Measurements from ENCODE around the gene FOXO6.

Gene FOXO6

DNA sequence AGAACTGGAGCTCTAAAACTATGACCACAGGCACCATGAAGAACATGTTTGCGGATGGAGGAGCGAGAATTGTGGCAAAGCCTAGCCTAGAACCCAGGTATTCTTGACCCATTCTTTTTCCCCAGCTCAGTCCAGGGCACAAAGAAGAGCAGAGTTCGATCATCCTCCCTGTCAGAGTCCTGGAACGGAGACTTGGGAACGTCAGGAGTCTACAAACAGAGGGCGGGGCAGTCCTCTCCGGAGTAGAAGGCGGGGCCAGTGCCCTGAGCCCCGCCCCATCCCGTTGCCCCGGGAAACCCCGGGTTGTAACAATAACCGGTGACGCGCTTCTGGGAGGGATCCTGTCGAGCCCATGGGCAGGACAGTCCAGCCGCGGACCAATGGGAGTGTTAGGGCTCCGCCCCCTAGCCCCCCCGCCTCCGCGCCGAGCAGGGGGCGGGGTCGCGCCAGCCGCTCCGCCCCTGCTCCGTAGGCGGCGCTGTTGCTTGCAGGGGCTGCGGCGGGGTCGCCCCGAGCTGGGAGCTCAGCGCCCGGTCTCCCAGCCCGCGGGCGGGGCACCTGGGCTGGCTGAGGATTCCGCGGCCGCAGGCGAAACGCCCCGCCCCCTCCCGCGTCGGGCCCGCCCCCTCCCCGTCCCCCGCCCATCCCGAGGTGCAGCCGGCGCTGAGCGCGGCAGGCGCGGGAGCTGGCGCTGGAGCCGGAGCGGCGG, at the start of gene FOXO6:
Gene FOXO6 (plus strand): TSS at position 649 of the 709 bp plus-strand sequence.
- DNase-seq, result peak; percentile 99

DNA sequence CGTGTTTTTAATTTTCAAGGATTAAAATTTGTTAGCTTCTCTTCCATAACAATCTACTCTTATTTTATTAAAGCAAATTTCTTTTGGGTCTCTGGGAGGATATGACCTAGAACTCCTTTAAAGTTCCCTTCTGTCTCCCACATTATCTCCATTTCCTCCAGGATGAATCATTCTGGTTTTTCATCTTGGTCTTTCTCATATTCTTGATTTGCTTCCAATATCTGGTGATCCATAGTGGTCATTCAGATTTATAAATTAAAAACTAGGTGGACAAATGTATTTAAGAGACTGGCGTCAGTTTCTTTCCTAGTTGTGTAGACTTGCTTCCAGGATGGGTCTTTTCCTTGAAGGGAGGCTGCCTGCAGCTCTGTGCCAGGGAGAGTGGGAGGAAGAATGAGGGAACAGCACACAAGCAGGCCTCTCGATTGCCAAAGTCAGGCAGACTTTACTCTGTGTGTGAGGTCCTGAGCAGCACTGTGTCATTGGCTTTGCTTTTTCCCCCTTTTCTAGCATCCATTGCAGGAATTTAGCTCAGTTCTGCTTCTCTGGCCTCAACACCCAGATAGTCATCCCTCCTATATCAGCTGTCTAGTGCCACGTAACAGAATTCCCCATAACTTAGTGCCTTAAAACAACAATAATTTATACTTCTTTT, 48.1 kb upstream of the FOXO6 start:
- no peak for DNase-seq

DNA sequence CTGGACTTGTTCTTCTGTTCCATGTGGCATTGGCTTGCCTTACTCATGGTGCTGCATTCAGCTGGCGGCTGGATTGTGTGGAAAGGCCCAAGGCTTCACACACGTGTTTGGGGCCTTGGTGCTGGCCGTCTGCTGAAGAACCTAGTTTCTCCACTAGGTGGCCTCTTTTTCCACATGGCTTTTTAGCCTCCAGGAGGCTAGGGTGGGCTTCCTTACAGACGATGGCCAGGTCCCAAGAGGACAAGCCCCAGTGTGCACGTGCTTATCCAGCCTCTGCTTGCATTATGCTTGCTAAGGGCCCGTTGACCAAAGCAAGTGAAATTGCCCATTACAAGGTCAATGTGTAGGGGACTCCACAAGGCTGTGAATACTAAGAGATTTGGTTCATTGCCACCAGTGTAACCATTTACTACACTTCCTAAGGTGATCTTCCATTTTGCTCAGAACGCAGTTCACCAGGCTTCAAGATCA, 47.5 kb upstream of the FOXO6 start:
- DNase-seq, result peak; percentile 40

DNA sequence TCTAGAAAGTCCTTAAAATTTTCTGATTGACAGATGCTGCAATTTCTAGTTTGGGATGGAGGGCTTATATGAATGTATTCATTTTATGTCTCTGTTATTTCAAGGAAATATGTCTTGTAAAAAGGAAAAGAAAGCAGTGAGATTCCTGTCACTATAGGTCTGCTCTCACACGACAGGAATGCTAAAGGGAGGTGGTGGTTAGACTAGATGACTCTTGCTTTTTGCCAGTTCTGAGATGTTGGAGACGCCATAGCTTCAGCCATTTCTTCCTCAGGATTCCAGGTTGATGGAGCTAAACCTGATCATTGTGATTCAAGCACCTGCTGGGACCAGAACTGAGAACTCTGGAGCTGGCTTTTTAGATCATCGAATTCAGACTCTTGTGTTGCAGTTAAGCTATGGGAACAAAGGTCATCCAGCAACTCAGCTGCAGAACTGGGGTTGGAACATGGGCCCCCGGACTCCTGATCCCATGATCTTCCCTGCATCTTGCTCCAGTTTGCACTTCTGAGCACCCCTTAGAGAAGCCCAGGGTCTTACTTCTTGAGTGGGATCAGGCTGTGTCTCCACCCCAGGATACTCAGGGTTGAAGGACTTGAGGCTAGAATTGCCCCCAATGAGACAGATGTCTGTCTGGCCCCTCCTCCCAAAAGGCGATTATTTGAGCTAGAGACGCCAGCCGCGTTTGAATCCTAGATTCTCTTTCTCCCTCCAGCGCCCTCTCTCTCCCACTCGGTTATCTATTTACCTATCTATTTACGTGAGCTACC, 46.7 kb upstream of the FOXO6 start:
- no peak for DNase-seq

DNA sequence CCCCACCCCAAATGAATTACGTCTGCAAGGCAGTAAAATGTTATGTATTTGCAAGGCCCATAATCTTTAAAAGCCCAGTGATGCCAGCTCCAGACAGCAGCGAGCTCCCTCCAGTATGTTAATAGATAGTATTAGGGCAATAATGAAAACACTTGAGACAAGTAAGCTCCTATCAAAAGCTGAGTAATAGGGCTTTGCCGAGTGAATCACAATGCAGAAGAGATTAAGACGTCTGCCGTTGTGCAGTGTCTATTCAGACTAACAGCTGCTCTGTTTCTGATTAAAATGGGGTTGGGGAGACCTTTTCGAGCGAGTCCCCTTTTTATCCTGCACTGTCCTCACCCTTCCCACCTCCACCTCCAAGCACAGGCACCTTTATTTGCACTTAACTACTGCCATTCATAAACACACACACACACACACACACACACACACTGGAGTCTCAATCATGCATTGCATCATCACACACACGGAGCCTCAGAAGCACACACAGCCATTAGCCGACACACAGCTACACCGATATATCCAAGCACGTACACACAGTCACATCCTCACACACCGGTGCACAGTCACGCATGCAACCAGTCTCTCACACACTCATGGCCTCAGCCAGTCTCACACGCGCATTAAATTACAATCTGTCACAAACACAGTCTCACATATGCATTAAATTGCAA, 46.0 kb upstream of the FOXO6 start:
- DNase-seq, result peak; percentile 36

DNA sequence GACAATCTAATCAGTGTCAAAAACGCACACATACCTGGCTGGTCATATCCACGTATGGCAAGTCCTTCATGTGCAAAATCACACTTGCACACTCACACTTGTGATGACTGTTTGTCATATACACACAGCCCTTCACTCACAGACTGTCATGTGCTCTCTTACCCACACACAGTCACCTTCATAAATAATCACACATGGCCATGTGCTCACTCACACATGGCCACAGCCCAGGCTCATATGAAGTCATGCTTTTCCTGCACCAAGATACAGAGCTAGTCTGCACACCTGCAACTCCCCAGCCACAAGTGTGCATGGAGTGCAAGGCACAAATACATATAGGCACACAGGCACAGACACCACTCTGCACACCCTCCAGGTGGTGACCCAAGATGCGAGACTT, 45.4 kb upstream of the FOXO6 start:
- no peak for DNase-seq

DNA sequence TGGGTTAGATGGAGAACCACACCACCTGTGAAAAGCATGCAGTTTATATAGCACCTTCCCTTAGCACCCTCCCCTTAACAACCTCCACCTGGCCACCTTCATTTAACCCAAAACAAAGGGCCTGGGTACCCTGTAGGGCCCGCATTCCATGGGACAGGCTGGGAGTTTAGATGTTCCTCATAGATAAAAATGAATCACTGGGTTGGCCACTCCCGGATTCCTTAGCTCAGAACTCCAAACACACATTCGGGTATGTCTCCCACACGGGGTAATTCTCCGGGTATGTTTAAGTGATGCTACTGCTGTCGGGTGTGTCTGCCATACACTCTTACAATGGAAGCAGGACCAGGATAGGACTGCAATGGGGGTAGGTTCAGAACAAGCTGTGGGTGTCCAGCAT, 43.9 kb upstream of the FOXO6 start:
- DNase-seq, result no peak

DNA sequence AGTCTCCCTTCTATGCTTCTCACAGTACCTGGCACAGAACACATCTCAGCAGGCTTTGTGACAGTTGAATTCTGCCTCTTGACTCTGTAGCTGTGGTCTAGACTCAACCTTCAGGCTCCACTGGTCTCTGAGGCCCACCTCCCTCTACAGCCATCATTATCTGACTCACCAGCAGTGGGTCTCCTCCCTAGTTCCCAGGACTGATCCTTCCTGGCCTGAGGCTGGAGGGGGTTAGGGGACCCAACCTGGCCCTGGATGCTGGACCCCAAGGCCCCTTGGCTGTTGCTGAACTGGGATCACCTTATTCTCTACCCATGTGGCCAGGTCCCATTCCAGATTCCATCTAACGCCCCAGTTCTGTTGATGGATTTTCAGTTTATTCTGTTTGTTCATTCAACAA, 43.1 kb upstream of the FOXO6 start:
- no peak for DNase-seq

DNA sequence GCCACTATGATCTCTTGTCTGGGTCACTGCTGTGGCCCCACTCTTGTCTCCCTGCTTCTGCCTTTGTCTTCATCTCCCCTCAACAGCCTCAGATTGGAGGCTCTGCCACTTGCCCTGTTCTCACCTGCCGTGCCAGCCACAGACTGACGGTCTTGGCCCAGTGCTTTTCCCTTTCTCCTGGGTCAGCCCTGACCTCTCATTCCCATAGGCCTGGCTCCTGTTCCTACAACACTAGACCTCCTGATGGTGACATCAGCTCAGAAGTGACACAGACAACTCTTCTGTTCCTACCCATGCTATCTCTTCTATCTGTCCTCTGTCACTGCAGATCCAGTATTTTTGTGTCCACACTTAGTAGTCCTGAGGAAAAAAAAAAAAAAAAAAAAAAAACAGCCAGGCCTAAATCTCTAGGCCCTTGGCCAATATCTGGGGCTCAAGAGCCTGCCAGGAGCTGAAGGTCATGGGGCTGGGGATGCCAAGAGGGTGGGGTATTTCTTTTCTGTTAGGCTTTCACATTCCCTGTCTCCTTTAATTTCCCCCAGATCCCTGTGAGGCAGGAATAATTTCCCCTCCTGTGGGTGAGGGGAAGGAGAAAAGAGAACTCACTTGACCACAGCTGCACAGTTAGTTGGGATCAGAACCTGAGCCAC, 42.0 kb upstream of the FOXO6 start:
- no peak for DNase-seq

DNA sequence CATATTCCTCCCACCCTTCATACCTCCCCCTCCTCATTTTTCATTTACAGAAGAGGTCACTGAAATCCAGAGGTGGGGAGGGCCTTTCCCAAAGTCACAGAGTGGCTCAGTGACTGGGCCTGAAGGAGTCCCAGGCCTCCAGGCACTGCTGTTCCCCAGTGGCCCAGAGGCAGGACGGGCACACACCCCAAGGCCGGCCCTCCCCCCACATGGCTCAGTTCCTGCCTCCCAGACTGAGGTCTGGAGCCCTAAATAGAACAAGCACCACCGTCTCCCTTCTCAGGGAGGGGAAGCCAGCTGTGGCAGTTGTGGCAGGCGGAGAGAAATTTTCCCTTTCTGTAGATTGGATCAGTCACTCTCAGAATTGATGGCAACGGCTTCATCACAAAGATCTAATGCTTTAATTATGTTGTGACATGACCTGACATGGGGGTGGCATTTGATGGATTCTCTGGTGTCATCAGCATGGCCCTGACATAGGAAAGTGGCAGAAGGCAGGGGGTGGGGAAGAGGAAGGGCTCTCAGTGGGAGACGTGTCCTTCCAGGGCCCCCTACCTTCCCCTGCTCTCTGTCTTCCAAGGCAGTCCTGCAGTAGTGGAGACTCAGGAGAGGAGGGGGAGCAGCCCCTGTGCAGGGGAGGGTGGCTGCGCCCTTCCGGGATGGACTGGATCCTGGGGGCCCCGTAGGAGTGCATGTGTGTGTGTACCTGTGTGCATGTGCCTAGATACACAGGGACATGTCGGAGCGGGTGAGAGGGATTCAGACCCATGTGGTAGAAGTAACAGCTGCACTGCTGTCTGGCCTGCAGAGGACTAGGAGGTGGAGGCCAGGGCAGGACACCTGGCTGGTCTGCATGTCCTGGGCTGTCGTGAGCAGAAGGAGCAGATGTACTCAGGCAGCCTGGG, 41.2 kb upstream of the FOXO6 start:
- no peak for DNase-seq

DNA sequence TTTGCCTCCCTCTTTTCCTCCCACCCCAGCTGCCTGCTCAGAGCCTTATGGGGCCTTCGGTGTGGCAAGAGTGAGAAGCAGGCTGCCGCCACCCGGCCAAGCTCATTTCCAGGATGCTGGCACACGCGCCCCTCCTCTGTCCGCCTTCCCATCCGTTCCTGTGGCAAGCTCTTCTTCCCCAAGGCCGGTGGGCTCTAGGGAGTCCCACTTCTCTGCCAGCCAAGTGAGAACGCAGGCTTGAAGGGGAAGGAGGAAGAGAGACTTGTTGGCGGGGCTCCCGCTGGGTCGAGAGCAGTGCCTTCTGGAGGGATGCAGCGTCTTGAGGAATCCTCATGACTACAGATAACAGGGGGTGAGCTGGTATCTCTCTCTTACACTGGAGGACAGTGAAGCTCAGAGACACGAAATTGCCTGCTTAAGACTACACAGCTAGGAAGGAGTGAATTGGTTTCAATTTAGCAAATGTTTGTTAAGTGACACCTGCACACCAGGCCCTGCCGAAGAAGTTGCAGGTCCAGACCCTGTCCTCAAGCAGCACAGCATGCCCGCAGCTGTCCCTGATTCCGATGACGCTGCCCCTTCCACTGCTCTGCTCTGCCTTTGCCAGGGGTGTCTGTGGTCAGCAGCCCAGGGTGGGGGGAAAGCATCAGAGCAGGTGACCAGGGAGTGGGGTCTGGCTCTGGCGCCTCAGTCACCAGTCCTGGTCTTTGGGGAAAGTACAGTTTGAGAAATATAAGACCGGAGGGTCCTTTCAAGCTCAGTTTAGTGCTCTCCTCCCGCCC, 40.1 kb upstream of the FOXO6 start:
- DNase-seq, result no peak

DNA sequence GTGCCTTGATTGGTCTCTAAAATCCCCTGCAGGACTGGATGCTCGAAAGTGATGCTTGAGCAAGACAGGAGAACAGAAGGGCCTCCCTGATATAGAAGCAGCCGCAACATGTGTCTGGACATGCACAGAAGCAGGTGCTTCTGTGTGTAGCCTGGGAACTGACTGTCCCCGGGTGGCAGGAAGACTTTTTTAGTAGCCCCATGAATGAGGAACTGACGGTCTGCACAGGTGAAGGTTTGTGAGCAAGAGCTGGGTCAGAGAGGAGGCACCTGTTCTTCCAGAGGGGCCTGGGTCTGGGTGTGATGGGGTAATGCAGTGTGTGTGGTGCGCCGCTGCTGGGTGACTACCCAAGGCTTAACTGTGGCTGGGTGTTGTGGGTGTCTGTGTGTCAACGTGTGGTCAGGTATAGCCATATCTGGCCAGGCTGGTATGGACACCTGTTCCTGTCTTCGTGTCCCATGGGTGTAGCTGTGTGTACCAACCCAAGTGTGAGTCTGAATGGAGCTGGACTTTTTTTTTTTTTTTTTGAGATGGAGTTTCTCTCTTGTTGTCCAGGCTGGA, 39.1 kb upstream of the FOXO6 start:
- DNase-seq, result no peak

DNA sequence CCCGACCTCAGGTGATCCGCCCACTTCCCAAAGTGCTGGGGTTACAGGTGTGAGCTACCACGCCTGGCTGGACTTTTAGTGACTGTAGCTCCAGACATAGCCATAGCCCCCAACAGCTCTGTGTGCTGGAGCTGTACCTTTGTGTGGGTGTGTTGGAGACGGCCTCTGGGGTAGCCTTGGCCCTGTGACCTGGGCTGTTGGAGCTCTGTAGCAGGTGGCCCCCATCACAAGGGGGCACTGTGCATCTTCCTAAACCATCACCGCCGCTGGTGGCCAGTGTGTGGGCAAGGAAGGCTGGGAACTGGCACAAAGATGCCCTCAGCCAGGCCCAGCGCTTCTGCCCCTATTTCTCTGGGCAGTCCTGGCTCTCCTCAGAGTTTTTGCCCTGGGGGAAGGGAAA, 38.4 kb upstream of the FOXO6 start:
- DNase-seq, result peak; percentile 89

DNA sequence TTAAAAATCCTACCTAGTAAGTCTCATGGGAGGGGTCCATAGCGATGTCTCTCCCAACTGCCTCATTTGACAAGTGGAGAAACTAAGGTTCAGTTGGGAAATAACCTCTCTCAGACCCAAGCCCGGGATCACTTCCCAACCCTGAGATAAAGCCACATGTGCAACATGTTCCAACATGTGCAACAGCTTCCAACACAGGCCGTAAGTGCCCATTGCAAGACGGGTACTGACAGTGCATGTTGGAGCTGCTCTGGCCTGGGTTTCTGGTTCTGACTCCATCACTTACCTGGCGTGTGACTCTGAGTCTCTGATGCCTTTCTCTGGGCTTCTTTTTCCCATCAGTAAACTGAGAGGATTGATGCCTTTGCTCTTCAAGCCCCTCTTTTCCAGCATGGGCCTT, 38.0 kb upstream of the FOXO6 start:
- DNase-seq, result no peak

DNA sequence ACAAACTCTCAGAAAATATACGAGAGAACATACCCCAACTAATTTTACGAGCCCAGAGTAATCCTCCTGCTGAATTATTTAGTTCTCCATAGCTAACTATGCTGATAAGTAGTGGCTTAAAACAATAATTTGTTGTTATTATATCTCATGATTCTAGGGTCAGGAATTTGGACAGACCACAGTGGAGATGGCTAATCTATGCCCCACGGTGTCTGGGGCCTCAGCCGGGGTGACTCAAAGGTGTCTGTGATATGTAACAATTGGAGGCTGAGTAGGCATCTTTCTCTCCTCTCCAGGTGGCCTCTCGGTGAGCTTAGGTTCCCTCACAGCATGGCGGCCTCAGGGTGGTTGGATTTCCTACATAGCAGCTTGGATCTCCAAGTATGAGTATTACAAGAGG, 35.4 kb upstream of the FOXO6 start:
- DNase-seq, result no peak

DNA sequence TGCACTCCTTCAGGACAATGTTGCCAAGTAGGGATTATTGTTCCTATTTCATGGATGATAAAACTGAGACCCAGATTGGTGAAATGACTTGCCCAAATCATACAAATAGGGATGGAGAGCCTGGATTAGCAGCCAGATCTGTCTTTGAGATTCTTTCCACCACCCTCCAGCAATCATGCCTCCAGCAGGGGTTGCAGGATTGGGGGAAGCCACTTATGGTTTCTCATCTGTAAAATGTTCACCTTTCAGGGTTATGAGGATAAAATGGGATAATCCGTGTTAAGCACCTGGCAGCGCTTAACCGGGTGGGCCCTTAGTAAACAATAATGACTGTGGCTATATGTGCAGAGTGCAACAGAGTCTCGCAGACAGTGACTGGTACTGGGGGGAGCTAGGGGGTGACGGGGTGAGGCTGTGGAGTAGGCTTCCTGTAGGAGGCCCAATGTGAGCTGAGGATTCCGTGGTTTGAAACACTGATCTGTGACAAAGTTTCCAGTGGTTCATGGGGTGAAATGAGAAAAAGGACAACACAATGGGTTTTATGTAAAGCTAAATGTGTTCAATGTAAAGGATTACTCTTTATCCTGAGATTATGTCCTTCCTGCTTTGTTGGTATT, 33.7 kb upstream of the FOXO6 start:
- DNase-seq, result no peak

DNA sequence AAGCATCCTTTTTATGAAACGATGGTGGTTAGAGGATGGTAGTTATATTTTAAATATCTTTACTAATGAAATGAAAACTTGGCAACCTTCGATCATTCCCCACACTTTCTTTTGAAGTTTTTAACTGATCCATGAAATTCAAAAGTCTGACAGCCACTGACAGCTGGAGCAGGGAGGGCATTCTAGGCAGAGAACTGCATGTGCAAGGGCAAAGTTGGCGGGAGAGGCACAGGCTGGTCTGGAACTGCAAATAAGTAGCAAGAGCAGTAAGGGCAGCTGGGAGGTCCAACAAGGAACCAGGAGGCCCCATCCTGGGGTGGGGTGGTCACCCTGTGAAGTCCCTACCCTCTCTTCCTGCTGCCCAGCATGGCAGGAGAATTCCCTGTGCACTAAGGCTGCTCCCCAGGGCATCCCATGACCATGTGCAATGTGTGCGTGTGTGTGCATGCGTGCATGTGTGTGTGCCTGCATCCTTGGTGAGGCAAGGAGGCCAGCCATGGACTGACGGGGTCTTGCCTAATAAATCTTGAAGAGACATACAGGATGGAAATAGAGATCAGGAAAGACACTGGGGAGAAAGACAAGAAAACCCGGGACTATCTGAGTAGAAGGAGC, 33.1 kb upstream of the FOXO6 start:
- no peak for DNase-seq

DNA sequence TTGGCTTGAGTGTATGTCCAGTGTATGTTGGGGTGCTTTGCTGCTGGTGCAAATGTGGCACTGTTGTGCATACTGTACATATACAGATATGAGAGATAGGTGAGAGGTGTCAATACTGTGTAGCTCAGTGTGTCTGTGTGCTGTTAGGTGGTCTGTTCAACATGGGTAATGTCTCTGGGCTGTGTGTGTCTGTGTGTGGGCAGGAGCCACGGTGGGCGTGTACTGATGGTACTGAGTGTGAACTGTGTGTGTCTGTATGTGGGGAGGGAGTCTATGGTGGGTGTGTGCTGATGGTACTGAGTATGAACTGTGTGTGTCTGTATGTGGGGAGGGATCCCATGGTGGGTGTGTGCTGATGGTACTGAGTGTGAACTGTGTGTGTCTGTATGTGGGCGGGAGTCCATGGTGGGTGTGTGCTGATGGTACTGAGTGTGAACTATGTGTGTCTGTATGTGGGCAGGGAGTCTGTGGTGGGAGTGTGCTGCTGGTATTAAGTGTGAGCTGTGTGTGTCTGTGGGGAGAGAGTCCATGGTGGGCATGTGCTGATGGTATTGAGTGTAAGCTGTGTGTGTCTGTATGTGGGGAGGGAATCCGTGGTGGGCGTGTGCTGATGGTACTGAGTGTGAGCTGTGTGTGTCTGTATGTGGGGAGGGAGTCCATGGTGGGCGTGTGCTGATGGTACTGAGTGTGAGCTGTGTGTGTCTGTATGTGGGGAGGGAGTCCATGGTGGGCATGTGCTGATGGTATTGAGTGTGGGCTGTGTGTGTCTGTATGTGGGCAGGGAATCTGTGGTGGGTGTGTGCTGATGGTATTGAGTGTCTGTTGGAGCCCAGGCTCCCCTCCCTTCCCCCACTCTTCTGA, 32.2 kb upstream of the FOXO6 start:
- DNase-seq, result no peak

Measured in DMS53 (cell line).